Stimulated activated CD4-positive, alpha-beta T cell treated with anti-CD3 and anti-CD28 coated beads, Interleukin-1b, Interleukin-23, amount 100 ng/mL, for 1 hour (primary cell): ENCODE data around the gene FITM1.
A peak's percentile ranks its signal among the peaks of the same experiment; 100 is the strongest.

Experiments
- DNase-seq, 2 donors: peaks; one replicate each; pipeline ENCODE4 v3.0.0-alpha.2; 2020; ENCODE audit warnings: low read depth in 2 of 2

FITM1 gene

GRCh38 chr14:24130380-24130716 is at the start of gene FITM1:
Gene FITM1, plus strand, starts transcription at chr14:24130659. Its CDS starts 905 bp downstream, at chr14:24131564.
- DNase-seq: no peak

GRCh38 chr14:24080888-24081738 is 49.3 kb upstream of the FITM1 start:
- peak; percentile 9 to 39 for DNase-seq

- DNase-seq: no peak
Observed at GRCh38 chr14:24081739-24082211, 48.7 kb upstream of the FITM1 start.

GRCh38 chr14:24082411-24083080 is 47.9 kb upstream of the FITM1 start:
- no peak for DNase-seq

GRCh38 chr14:24083462-24083861 is 47.0 kb upstream of the FITM1 start:
- no peak for DNase-seq

- no peak for DNase-seq
Observed at GRCh38 chr14:24084440-24084839, 46.0 kb upstream of the FITM1 start.

- DNase-seq: no peak
Observed at GRCh38 chr14:24085215-24085614, 45.2 kb upstream of the FITM1 start.

- DNase-seq: no peak
Observed at GRCh38 chr14:24086193-24086955, 44.1 kb upstream of the FITM1 start.

GRCh38 chr14:24087004-24087403 is 43.5 kb upstream of the FITM1 start:
- DNase-seq: no peak

GRCh38 chr14:24088095-24088494 is 42.4 kb upstream of the FITM1 start:
- no peak for DNase-seq

GRCh38 chr14:24089890-24090289 is 40.6 kb upstream of the FITM1 start:
- DNase-seq: no peak

- no peak for DNase-seq
Observed at GRCh38 chr14:24092110-24092504, 38.4 kb upstream of the FITM1 start.

- DNase-seq: no peak
Observed at GRCh38 chr14:24092505-24093206, 37.8 kb upstream of the FITM1 start.

GRCh38 chr14:24093207-24093900 is 37.1 kb upstream of the FITM1 start:
- no peak for DNase-seq

GRCh38 chr14:24093901-24094840 is 36.3 kb upstream of the FITM1 start, which contains the start of gene PCK2:
Gene PCK2, plus strand, starts transcription at chr14:24094311. Its CDS starts 95 bp downstream, at chr14:24094406.
- peak in 1 of 2 donors; percentile 82 for DNase-seq

GRCh38 chr14:24094841-24095270 is 35.6 kb upstream of the FITM1 start:
- no peak for DNase-seq

- DNase-seq: peak in 1 of 2 donors; percentile 39
Observed at GRCh38 chr14:24095271-24096068, 35.0 kb upstream of the FITM1 start.

GRCh38 chr14:24096545-24097181 is 33.8 kb upstream of the FITM1 start:
- DNase-seq: no peak
